UCSD-AML1 (cell line): ENCODE data around the gene ADGRF3.
"Not testable (repeated sequence)": the region's sequence is repeated elsewhere in the genome, so short reads cannot be mapped to it uniquely, and the experiment has no call there.

Experiments
- DNase-seq: peaks from one replicate; lab custom pipeline; 2025; ENCODE audit not compliant: unreplicated experiment; lab: John Stamatoyannopoulos, UW

The ADGRF3 gene

GRCh38 chr2:26352892-26353291 lies 6.3 kb upstream of the ADGRF3 start:
- no peak for DNase-seq

GRCh38 chr2:26351375-26352090 lies 4.9 kb upstream of the ADGRF3 start:
- DNase-seq, result no peak

GRCh38 chr2:26349690-26350089 lies 3.1 kb upstream of the ADGRF3 start:
- DNase-seq, result no peak

GRCh38 chr2:26347286-26347865 lies 787 bp upstream of the ADGRF3 start:
- no peak for DNase-seq

GRCh38 chr2:26345545-26346453 lies 790 bp downstream of the ADGRF3 start, which contains the start of gene SELENOI:
SELENOI (plus strand) TSS chr2:26346143; CDS start chr2:26346233, 90 bp downstream.
- peak; percentile 99 for DNase-seq

GRCh38 chr2:26345283-26345544 lies 1.4 kb downstream of the ADGRF3 start:
- no peak for DNase-seq

GRCh38 chr2:26344581-26345282 lies 1.9 kb downstream of the ADGRF3 start:
- no peak for DNase-seq

GRCh38 chr2:26340831-26341230 lies 5.8 kb downstream of the ADGRF3 start:
- DNase-seq, result no peak

- no peak for DNase-seq
Measured at GRCh38 chr2:26337298-26337697, 9.3 kb downstream of the ADGRF3 start.

- DNase-seq, result no peak
Measured at GRCh38 chr2:26336719-26337118, 9.9 kb downstream of the ADGRF3 start.

GRCh38 chr2:26335231-26335630 lies 11.4 kb downstream of the ADGRF3 start:
- DNase-seq, result no peak

GRCh38 chr2:26333293-26333692 lies 13.3 kb downstream of the ADGRF3 start:
- DNase-seq, result no peak

GRCh38 chr2:26331321-26331720 lies 15.3 kb downstream of the ADGRF3 start:
- not testable (repeated sequence) for DNase-seq

GRCh38 chr2:26330604-26331003 lies 16.0 kb downstream of the ADGRF3 start:
- DNase-seq, result no peak

GRCh38 chr2:26330114-26330549 lies 16.5 kb downstream of the ADGRF3 start:
- DNase-seq, result peak; percentile 87

- not testable (repeated sequence) for DNase-seq
Measured at GRCh38 chr2:26329083-26329482, 17.5 kb downstream of the ADGRF3 start.

- DNase-seq, result no peak
Measured at GRCh38 chr2:26327291-26328272, 19.0 kb downstream of the ADGRF3 start.

- DNase-seq, result no peak
Measured at GRCh38 chr2:26326514-26326913, 20.1 kb downstream of the ADGRF3 start.

GRCh38 chr2:26325851-26326250 lies 20.7 kb downstream of the ADGRF3 start:
- no peak for DNase-seq

- no peak for DNase-seq
Measured at GRCh38 chr2:26324903-26325302, 21.7 kb downstream of the ADGRF3 start.
